GM21515 (cell line): ENCODE data around the gene OR6C70.

Experiments used
- ATAC-seq: cut with Tn5 transposase; IDR thresholded peaks from one replicate; pipeline ENCODE4 v1.9.1; 2021; ENCODE audit not compliant: unreplicated experiment

Gene OR6C70

GRCh38 chr12:55420307-55420962 is 49.5 kb downstream of the OR6C70 start:
- no peak for ATAC-seq
